Measurements from ENCODE around the gene WWOX.

- TF ChIP-seq CTCF (IDR thresholded peaks at IDR 0.05; ENCODE audit: poor library complexity) = no peak
- no peak for TF ChIP-seq EZH2 (IDR thresholded peaks at IDR 0.05; ENCODE audit: borderline replicate concordance)
Observed at GRCh38 chr16:78474762-78475161, 375.3 kb downstream of the WWOX start.

Measured in hepatocyte (in vitro differentiated cells).